Smooth muscle cell (in vitro differentiated cells): ENCODE data around the gene WWOX. TPM values are rescaled to one million over a fixed set of nuclear protein-coding genes. Genes with fewer than 3 reads are reported as not detected.

Experiments used
- DNase-seq: peaks from one replicate; lab custom pipeline; 2025; ENCODE audit not compliant: unreplicated experiment; lab: John Stamatoyannopoulos, UW
- H2AFZ ChIP-seq: fragments of 200-600 bp; sonication (generic); 2 replicates; pipeline ENCODE4 v1.6.0; 2016; ENCODE audit warnings: antibody characterized with exemption, low read depth, mild to moderate bottlenecking
- H3F3A ChIP-seq: fragments of 200-600 bp; sonication (generic); 2 replicates; pipeline ENCODE4 v1.6.0; 2017; ENCODE audit warnings: antibody characterized with exemption, low read depth
- H3K27ac ChIP-seq: fragments of 200-600 bp; sonication (generic); 2 replicates; pipeline ENCODE4 v1.5.1; 2016; ENCODE audit warnings: low read depth, mild to moderate bottlenecking
- H3K27me3 ChIP-seq: fragments of 200-600 bp; sonication (generic); 2 replicates; pipeline ENCODE4 v1.6.1; 2016; ENCODE audit warnings: low read depth, mild to moderate bottlenecking
- H3K36me3 ChIP-seq: fragments of 200-600 bp; sonication (generic); 2 replicates; pipeline ENCODE4 v1.5.1; 2016; ENCODE audit warnings: low read depth
- H3K4me1 ChIP-seq: fragments of 200-600 bp; sonication (generic); 2 replicates; pipeline ENCODE4 v1.5.1; 2016; ENCODE audit warnings: low read depth
- H3K4me2 ChIP-seq: fragments of 200-600 bp; sonication (generic); 2 replicates; pipeline ENCODE4 v1.6.0; 2016; ENCODE audit warnings: mild to moderate bottlenecking
- H3K4me3 ChIP-seq: fragments of 200-600 bp; sonication (generic); 2 replicates; pipeline ENCODE4 v1.5.1; 2016; ENCODE audit warnings: mild to moderate bottlenecking
- H3K79me2 ChIP-seq: fragments of 200-600 bp; sonication (generic); 2 replicates; pipeline ENCODE4 v1.6.0; 2016; ENCODE audit warnings: low read depth, mild to moderate bottlenecking
- H3K9ac ChIP-seq: fragments of 200-600 bp; sonication (generic); 2 replicates; pipeline ENCODE4 v1.6.0; 2016; ENCODE audit warnings: low read depth
- H3K9me3 ChIP-seq: fragments of 200-600 bp; sonication (generic); replicated peaks from 2 replicates; pipeline ENCODE4 v1.5.1; 2016; ENCODE audit warnings: low read depth
- H4K20me1 ChIP-seq: fragments of 200-600 bp; sonication (generic); 2 replicates; pipeline ENCODE4 v1.6.0; 2016; ENCODE audit warnings: low read depth
- WGBS: methylation state at CpG from one replicate; pipeline ENCODE4 v1.1.7; 2016; ENCODE audit warnings: low lambda C conversion rate; 5-methylcytosine and 5-hydroxymethylcytosine counted together
- polyA plus RNA-seq: library from polyadenylated mRNA; unstranded; fragments of >200 nt; fragmentation: Nextera tagmentation; extraction: Ambion mirVana; gene quantifications from 2 replicates; pipeline ENCODE4 v1.2.1, GENCODE V29; 2016
- total RNA-seq: library from RNA; depleted of rRNA; stranded (reverse); fragments of >200 nt; gene quantifications from 2 replicates; pipeline ENCODE4 v1.2.3, GENCODE V29; 2014
- TF ChIP-seq, protein P1 (sequence below): fragments of 200-600 bp; sonication (generic); IDR thresholded peaks from 2 replicates; pipeline ENCODE4 v1.5.1; 2017; ENCODE audit warnings: borderline replicate concordance, mild to moderate bottlenecking, antibody characterized with exemption; ENCODE audit not compliant: insufficient read depth, poor library complexity, severe bottlenecking

WWOX gene
- total and polyA plus RNA-seq, 2 experiments from 2014 or later, result 7.5 to 14.0 TPM

DNA sequence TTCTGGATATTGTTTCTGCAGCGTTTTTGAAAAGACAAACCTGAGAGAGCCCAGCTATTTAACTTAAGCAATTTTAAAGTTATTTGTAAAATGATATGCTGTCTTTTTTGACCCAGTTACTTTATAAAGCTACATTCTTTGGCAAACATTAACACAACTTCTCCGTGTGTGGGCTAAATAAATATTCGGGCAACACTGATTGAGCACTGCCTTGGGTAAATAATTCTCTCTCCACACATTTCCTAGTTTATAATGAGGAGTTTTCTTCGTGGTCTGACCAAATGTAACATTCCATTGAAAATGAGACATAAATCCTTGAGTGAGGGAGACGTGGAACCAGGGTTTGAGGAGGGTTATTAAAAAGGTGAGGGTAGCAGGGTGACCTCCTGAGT is 142.8 kb downstream of the WWOX start:
- Histone ChIP-seq H3F3A (no peaks in the 10 kb centered on the region), H3K27me3 (peaks cover 16% of the 10 kb centered on the region), H3K9me3 (no peaks in the 10 kb centered on the region), H3K27ac (no peak overlapping the region), H3K36me3 (no peaks in the 10 kb centered on the region), H3K4me1 (peaks cover 10% of the 10 kb centered on the region), H3K9ac (no peak overlapping the region), H3K79me2 (no peaks in the 10 kb centered on the region), H4K20me1 (no peaks in the 10 kb centered on the region), H3K4me2 (no peak overlapping the region), H2AFZ (no peak overlapping the region), H3K4me3 (no peak overlapping the region)
- no peak for DNase-seq
- WGBS, result 67% methylated on average over 5 of the region's 5 CpGs
- TF ChIP-seq, protein P1, sequence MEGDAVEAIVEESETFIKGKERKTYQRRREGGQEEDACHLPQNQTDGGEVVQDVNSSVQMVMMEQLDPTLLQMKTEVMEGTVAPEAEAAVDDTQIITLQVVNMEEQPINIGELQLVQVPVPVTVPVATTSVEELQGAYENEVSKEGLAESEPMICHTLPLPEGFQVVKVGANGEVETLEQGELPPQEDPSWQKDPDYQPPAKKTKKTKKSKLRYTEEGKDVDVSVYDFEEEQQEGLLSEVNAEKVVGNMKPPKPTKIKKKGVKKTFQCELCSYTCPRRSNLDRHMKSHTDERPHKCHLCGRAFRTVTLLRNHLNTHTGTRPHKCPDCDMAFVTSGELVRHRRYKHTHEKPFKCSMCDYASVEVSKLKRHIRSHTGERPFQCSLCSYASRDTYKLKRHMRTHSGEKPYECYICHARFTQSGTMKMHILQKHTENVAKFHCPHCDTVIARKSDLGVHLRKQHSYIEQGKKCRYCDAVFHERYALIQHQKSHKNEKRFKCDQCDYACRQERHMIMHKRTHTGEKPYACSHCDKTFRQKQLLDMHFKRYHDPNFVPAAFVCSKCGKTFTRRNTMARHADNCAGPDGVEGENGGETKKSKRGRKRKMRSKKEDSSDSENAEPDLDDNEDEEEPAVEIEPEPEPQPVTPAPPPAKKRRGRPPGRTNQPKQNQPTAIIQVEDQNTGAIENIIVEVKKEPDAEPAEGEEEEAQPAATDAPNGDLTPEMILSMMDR, result no peak

DNA sequence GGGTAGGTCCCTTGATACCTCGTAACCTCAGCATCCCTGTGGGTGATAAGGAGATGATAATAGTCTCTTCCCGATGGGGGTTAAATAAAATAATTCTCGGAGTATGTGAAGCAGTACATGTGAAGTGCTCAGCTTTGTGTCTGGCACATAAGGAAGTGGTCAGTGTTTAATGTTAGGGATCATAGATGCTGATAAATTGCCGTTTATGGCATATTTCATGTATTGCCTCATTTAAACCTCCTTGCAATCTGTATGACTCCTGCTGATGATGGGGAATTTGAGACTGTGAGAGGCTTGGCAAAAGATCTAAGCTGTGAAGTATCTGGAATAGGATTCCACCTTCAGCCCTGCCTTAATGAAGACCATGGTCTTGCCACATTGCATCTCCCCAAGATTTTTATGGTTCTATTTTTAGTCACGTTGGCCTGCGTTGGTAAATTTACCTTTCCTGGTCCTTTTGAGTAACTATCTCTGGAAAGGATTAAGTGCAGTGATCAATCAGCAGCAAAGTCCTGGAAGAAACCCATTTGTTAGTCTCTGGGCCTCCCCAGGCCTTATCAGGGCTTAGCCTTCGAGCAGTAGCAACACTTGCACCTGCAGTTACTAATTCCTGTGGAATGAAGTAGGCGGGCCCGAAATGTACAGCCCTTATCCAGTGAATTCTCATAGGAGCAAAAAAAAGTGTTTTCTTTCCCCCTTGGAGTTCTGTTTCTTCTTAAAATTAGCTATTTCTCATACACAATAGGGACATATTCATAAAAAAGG is 144.9 kb downstream of the WWOX start:
- H3K79me2 ChIP-seq, result no peaks in the 10 kb centered on the region
- peaks cover 11% of the 10 kb centered on the region for H3K4me1 ChIP-seq
- no peak overlapping the region for H3K4me3 ChIP-seq
- no peaks in the 10 kb centered on the region for H3K9me3 ChIP-seq
- H3K27me3 ChIP-seq, result peaks cover 20% of the 10 kb centered on the region
- no peak overlapping the region for H2AFZ ChIP-seq
- TF ChIP-seq, protein P1, result no peak
- 39% methylated on average over 9 of the region's 9 CpGs for WGBS
- H3K9ac ChIP-seq, result no peak overlapping the region
- no peaks in the 10 kb centered on the region for H4K20me1 ChIP-seq
- no peak for DNase-seq
- peak overlapping the region; percentile 59 for H3K4me2 ChIP-seq
- no peaks in the 10 kb centered on the region for H3F3A ChIP-seq
- H3K27ac ChIP-seq, result no peak overlapping the region
- H3K36me3 ChIP-seq, result no peaks in the 10 kb centered on the region

DNA sequence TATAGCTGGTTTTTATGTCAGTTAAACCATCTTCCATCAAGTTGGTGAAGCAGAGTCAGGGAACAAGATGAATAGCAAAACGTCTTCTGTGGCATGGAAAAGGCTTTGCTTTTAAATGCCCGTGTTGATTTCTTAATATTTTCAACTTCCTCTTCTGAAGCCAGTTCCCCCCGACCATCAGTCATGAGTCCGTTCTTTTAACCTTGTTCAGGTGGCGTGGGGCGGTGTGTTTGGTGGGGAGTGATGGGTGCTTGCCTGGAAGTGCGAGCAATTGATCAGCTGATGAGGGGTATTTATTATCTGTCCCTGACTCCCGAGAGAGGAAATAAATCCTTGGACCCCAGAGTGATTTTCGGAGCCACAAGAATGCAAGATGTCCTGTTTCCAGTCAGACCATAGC is 147.1 kb downstream of the WWOX start:
- TF ChIP-seq, protein P1, result no peak
- Histone ChIP-seq H3K9me3 (no peaks in the 10 kb centered on the region), H2AFZ (no peak overlapping the region), H3K4me1 (peaks cover 14% of the 10 kb centered on the region), H4K20me1 (no peaks in the 10 kb centered on the region), H3K9ac (no peak overlapping the region), H3F3A (no peaks in the 10 kb centered on the region), H3K27ac (no peak overlapping the region), H3K4me2 (no peak overlapping the region), H3K4me3 (no peak overlapping the region), H3K36me3 (no peaks in the 10 kb centered on the region), H3K27me3 (peaks cover 38% of the 10 kb centered on the region), H3K79me2 (no peaks in the 10 kb centered on the region)
- WGBS, result 85% methylated on average over 9 of the region's 9 CpGs
- DNase-seq, result no peak

DNA sequence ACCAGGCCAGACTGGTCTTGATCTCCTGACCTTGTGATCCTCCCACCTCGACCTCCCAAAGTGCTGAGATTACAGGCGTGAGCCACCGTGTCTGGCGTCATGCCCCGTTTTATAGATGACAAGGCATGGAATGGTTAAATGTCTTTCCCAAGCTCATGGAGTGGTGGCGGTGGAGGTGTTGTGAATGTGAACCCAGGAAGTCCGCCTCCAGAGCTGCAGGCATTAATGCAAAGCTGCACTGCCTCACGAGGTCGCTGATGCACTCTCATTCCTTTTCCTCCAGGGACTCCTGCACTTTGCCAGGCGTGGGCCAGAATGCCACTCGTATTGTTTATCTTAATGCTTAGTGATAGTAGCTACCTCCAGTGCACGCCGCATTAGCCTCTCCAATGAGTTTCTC is 149.6 kb downstream of the WWOX start:
- TF ChIP-seq, protein P1, result no peak
- Histone ChIP-seq H3K79me2 (no peaks in the 10 kb centered on the region), H3K36me3 (no peaks in the 10 kb centered on the region), H4K20me1 (no peaks in the 10 kb centered on the region), H2AFZ (no peak overlapping the region), H3F3A (no peaks in the 10 kb centered on the region), H3K9me3 (no peaks in the 10 kb centered on the region), H3K27me3 (peaks cover 60% of the 10 kb centered on the region), H3K4me2 (no peak overlapping the region), H3K4me1 (peaks cover 14% of the 10 kb centered on the region), H3K4me3 (no peak overlapping the region), H3K27ac (no peak overlapping the region), H3K9ac (no peak overlapping the region)
- DNase-seq, result no peak
- WGBS, result 68% methylated on average over 13 of the region's 13 CpGs
